Ureter (tissue), 1 donor: ENCODE results near the gene PPP3CA. TPM values are rescaled to one million over a fixed set of nuclear protein-coding genes. Genes with fewer than 3 reads are reported as not detected.
"Not testable (repeated sequence)": the region's sequence is repeated elsewhere in the genome, so short reads cannot be mapped to it uniquely, and the experiment has no call there.

Source experiments
- DNase-seq: peaks from one replicate; pipeline ENCODE4 v3.0.0-alpha.2; 2020; ENCODE audit warnings: low spot score
- total RNA-seq: library from RNA; stranded (reverse); gene quantifications from one replicate; pipeline ENCODE4 v1.2.4, GENCODE V29; 2023
- donor health status: DM: yes; HTN: yes; CAD: no.

Gene PPP3CA
- total RNA-seq, 1 donor from 2014 or later = 36.2 TPM

- no peak for DNase-seq
Measured at GRCh38 chr4:101009471-101009870, 337.9 kb downstream of the PPP3CA start.

DNA sequence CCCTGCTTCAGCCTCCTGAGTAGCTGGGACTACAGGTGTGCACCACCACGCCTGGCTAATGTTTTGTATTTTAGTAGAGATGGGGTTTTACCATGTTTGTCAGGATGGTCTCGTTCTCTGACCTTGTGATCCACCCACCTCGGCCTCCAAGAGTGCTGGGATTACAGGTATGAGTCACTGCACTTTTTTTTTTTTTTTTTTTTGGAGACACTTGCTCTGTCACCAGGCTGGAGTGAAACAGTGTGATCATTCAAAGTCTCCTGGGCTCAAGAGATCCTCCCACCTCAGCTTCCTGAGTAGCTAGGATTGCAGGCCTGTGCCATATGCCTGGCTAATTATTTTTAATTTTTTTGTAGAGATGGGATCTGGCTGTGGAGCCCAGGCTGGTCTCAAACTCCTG lies 338.8 kb downstream of the PPP3CA start:
- no peak for DNase-seq

- DNase-seq = no peak
Measured at GRCh38 chr4:101005659-101006058, 341.7 kb downstream of the PPP3CA start.

DNA sequence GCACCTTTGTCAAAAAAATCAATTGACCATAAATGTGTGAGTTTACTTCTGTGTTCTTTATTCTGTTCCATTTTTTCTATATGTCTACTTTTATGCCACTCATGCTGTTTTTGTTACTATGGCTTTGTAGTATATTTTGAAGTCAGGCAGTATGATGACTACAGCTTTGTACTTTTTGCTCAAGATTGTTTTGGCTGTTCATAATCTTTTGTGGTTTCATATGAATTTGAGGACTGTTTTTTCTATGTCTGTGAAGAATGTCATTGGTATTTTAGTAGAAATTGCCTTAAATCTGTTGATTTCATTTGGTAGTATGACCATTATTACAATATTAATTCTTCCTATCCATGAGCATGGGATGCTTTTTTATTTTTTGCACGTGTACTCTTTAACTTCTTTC lies 346.8 kb downstream of the PPP3CA start:
- no peak for DNase-seq

GRCh38 chr4:100995671-100996070 lies 351.7 kb downstream of the PPP3CA start:
- DNase-seq = no peak

DNA sequence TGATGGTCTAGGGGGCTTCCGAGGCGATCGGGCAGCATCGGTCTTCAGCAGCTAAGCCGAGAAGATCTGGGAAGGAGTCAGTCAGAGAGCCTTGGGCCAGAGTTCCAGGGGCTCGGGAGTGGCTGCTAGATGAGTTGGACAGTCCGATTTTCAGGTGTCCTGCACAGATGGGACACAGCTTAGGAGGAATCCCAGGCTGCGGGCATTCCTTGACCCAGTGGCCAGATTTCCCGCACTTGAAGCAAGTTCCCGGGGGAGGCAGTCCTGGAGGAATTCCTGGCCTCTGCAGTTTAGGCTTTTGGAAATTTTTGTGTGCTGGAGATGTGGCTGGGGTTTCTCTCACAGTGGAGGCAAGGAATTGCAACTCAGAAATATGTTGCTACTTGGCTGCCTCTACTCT lies 352.3 kb downstream of the PPP3CA start:
- not testable (repeated sequence) for DNase-seq

GRCh38 chr4:100991332-100992069 lies 355.8 kb downstream of the PPP3CA start:
- DNase-seq = not testable (repeated sequence)

GRCh38 chr4:100989401-100989800 lies 357.9 kb downstream of the PPP3CA start:
- DNase-seq = no peak

GRCh38 chr4:100988876-100989275 lies 358.4 kb downstream of the PPP3CA start:
- DNase-seq = no peak

DNA sequence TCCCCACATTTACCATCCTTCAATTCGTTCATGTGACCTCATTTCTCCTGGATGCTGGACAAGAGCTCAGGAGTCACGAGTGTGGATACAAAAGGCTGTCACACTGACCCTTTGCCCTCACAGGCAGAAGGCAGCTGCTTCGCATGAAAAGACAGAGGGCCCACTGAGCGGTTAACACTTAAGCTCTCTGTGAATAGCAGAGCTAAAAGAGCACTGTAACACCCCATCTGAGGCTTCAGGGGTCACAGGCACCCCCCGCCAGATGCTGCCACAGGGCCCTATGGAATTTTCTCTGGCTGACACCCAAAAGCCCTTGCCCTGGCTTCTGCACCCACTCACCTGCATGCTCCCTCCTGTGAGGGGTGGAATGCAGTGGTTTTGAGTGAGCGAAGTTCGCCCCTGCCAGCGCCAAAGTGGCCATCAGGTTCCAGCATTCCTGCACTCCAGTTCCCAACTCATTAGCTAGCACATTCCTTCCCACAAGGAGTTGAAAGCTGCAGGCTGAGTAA lies 360.9 kb downstream of the PPP3CA start:
- no peak for DNase-seq

DNA sequence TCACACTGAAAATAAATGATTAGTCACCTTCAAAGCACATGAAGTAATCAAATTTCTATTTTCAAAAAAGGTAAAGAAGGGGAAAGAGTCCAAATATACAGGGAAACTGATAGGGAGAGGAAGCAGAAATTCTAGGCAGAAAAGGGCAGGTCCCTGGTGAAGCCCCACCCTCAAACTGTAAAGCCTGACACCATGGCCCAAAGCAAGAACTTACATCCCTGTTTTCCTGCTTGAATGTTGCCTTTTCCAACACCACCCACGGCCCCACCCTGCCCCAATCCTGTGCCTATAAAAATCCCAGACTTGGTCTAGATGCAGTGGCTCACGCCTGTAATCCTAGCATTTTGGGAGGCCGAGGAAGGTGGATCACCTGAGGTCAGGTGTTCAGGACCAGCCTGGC lies 361.8 kb downstream of the PPP3CA start:
- no peak for DNase-seq

DNA sequence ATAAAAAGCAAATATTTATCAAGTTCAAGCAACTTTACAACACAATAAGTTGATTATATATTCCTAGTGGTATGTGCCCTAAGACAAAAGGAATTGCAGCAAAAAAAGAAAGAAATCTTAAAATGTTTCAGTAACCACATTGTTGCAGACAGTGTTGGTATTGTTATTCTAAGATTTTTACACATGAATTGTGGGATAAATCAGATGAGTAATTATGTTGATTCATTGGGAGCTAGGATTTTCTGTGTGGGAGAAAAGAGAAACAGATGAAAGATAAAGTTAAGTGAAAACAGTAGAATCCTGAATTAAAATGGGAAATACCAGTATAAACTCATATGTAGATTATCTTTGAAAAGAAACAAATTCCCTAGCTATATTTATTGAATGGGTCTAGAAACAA lies 362.4 kb downstream of the PPP3CA start:
- DNase-seq = no peak

GRCh38 chr4:100983426-100983825 lies 363.9 kb downstream of the PPP3CA start:
- no peak for DNase-seq

GRCh38 chr4:100982345-100982744 lies 365.0 kb downstream of the PPP3CA start:
- DNase-seq = no peak

- DNase-seq = no peak
Measured at GRCh38 chr4:100981447-100982204, 365.7 kb downstream of the PPP3CA start.

GRCh38 chr4:100979736-100980135 lies 367.6 kb downstream of the PPP3CA start:
- no peak for DNase-seq

DNA sequence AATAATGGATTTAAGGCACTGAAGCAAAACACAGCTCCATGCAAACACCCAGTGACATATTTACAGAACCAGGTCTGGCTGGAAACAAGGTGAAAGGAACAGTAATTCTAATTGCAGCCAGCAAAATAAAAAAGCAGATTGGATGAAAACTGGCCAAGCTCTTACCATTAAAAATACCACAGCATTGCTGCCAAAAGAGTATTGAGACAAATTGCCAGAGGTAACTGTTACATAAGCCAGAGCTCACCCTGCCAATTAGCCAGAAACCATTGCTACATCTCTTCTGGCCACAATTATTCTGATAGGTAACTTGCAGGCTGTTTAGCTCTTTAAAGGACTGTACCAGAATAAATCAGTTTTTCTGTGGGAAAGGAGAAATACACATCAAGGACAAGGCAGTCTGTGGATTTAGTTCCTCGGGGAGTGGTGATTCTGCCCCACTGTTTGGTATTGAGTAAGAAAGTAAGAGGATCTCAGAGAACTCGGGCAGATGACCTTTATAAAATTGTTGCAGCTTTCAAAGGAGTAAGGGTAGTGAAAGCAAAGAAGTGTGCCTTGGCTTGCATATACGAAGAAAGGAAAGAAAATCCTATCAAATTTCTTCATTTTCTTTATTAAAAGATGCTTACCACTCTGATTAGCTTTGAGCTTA lies 369.5 kb downstream of the PPP3CA start:
- DNase-seq = no peak

DNA sequence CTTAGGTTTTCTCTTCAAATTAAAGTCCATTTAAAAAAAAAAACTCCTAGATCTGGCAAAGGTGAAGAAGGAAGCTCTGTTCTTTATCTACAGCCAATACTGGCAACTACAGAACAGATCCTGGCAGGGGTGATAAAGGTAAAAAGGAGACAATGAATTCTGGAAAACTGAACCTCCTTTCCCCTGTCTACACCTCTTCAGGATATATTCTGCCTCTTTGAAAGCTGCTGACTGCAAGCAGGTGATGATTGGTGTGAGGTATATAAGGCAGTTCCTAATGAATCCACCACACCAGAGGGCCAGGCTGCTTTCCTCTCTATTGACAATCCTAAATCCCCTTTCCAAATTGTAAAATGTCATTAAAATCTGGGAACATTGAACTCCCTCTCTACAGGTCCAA lies 370.1 kb downstream of the PPP3CA start:
- DNase-seq = no peak
